HUES6 (cell line): ENCODE data around the gene PPCDC.

Experiments used
- H3K27ac ChIP-seq: 2 replicates; pipeline ENCODE4 v1.7.0; 2013; ENCODE audit warnings: low read depth, mild to moderate bottlenecking, low read length, inconsistent platforms
- H3K27me3 ChIP-seq: 2 replicates; pipeline ENCODE4 v1.6.1; 2013; ENCODE audit warnings: low read length; ENCODE audit not compliant: control insufficient read depth, insufficient read depth
- H3K36me3 ChIP-seq: 2 replicates; pipeline ENCODE4 v1.6.1; 2013; ENCODE audit warnings: low read length; ENCODE audit not compliant: control insufficient read depth, insufficient read depth
- H3K4me1 ChIP-seq: 2 replicates; pipeline ENCODE4 v1.6.1; 2013; ENCODE audit warnings: low read length; ENCODE audit not compliant: control insufficient read depth, insufficient read depth
- H3K4me3 ChIP-seq: 2 replicates; pipeline ENCODE4 v1.5.1; 2013; ENCODE audit warnings: low read depth, low read length
- H3K9ac ChIP-seq: one replicate; pipeline ENCODE4 v1.6.1; 2013; ENCODE audit warnings: mild to moderate bottlenecking, low read length
- H3K9me3 ChIP-seq: 2 replicates; pipeline ENCODE4 v1.6.1; 2013; ENCODE audit warnings: low read depth, low read length; ENCODE audit not compliant: control insufficient read depth, insufficient read depth

PPCDC gene

DNA sequence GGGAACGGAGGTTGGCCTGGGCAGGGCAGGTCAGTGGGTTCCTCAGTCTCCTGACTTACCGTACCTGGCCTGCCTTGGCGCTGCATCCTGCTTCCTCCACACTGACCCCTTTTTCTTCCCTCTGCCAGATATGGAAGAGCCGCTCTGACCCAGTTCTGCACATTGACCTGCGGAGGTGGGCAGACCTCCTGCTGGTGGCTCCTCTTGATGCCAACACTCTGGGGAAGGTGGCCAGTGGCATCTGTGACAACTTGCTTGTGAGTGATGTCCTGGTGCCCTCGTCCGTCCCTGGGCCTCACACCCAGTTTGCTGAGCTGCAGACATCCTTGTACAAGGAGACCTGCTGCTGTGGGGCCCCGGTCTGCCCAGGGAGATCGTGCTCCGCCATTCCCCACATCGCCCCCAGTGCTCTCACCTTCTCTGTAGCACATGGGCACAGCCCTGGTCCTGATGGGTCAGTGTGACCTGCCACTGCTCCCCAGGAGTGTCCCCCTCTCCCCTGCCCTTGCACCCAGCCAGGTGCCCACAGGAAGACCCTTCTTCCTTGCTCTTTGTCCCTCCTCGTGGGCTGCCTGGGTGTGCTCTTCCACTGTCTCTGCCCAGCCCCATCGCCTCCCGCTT, 21.0 kb downstream of the PPCDC start:
- H3K9ac ChIP-seq, result no peak overlapping the region

DNA sequence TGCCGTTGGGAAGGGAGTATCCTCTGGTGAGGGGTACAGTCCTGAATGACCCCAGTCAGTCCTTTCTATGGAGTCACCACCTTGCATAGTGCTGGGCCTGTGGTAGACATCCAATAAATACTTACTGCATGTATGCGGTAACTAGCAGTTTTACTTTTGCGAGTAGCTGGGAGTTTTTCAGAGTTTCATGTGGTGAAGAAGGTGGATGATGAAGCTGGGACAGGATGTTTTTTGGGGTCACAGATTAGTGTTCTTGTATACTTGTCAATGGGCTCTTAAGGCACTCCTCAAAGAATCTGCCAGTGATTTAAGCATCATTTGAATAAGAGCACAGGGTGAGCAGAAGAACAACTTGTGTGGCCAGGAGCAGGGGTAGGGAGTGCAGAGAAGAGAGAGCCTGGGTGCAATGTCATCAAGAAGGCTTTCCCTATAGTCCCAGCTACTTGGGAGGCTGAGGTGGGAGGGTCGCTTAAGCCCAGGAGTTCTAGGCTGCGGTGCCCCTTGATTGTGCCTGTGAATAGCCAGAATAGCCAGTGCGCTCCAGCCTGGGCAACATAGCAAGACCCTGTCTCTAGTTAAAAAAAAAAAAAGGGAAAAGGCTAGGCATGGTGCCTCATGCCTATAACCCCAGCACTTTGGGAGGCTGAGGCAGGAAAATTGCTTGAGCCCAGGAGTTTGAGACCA, 22.1 kb downstream of the PPCDC start:
- Histone ChIP-seq H3K36me3 (peaks cover 20% of the 10 kb centered on the region), H3K9me3 (no peaks in the 10 kb centered on the region), H3K27ac (no peak overlapping the region), H3K4me1 (peaks cover 28% of the 10 kb centered on the region), H3K4me3 (no peak overlapping the region), H3K27me3 (no peaks in the 10 kb centered on the region), H3K9ac (no peak overlapping the region)

More for the DNA sequence above, 21.0 kb downstream of the PPCDC start:
- H3K4me3 ChIP-seq, result no peak overlapping the region
- peaks cover 28% of the 10 kb centered on the region for H3K4me1 ChIP-seq
- H3K27ac ChIP-seq, result no peak overlapping the region
- H3K36me3 ChIP-seq, result peaks cover 17% of the 10 kb centered on the region
- H3K9me3 ChIP-seq, result no peaks in the 10 kb centered on the region
- H3K27me3 ChIP-seq, result no peaks in the 10 kb centered on the region

DNA sequence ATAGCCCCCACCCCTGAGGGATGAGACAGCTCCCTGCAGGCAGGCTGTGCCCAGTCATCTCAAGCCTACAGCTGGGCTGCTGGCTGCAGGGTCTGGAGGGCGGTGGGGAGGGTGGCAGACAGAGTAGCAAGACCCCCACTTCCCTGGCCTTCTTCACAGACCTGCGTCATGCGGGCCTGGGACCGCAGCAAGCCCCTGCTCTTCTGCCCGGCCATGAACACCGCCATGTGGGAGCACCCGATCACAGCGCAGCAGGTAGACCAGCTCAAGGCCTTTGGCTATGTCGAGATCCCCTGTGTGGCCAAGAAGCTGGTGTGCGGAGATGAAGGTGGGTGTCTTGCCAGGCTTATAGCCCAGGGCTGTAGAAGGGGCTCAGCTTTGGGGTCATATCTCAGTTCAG, 25.0 kb downstream of the PPCDC start:
- H3K9me3 ChIP-seq, result no peaks in the 10 kb centered on the region
- H3K27me3 ChIP-seq, result no peaks in the 10 kb centered on the region
- H3K36me3 ChIP-seq, result peaks cover 19% of the 10 kb centered on the region
- H3K4me3 ChIP-seq, result no peak overlapping the region
- H3K27ac ChIP-seq, result no peak overlapping the region
- H3K4me1 ChIP-seq, result peaks cover 20% of the 10 kb centered on the region
- H3K9ac ChIP-seq, result no peak overlapping the region

DNA sequence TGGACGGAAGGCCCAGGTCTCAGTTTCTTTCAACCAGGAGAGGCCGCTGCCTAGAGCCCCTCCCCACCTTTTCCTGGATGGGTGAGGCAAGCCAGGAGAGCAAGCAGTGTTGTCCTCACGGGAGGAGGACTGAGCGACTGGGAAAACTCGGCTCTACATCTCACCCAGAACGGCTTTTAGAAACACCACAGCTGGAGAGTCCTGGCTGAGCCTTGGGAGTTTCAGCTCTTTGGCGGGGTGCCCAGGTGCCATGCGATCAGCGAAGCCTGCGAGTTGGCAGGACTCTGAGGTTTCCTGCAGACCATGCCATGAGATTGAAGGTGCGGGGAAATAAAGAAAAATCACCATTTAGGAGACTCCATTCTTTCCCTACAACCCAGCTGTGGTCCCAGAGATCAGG, 26.0 kb downstream of the PPCDC start:
- peaks cover 17% of the 10 kb centered on the region for H3K4me1 ChIP-seq
- no peak overlapping the region for H3K9ac ChIP-seq
- H3K9me3 ChIP-seq, result no peaks in the 10 kb centered on the region
- no peak overlapping the region for H3K4me3 ChIP-seq
- H3K27me3 ChIP-seq, result no peaks in the 10 kb centered on the region
- H3K36me3 ChIP-seq, result peaks cover 11% of the 10 kb centered on the region
- no peak overlapping the region for H3K27ac ChIP-seq

DNA sequence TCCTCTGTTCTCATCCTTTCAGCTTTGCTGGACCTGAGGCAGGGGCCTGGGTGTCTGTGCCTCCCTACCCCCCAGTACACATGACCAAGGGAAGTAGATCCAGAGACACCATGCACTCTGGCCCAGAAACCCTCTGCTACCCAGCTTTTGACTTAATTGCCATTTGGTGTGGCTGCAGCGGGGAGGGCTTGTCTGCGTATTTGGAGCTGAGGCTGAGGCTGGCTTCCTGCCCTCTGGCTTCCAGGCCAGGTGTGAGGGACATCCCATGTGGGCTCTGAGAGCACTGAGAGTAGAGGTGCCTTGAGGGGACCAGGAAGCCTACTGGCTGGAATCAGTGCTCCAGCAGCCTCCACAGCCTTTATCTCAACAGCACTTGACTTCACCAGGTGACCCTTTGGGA, 26.9 kb downstream of the PPCDC start:
- no peaks in the 10 kb centered on the region for H3K27me3 ChIP-seq
- H3K27ac ChIP-seq, result no peak overlapping the region
- no peak overlapping the region for H3K9ac ChIP-seq
- H3K36me3 ChIP-seq, result peaks cover 11% of the 10 kb centered on the region; the same call in 1 of the 2 replicates
- H3K9me3 ChIP-seq, result no peaks in the 10 kb centered on the region
- H3K4me3 ChIP-seq, result no peak overlapping the region
- peaks cover 17% of the 10 kb centered on the region for H3K4me1 ChIP-seq

DNA sequence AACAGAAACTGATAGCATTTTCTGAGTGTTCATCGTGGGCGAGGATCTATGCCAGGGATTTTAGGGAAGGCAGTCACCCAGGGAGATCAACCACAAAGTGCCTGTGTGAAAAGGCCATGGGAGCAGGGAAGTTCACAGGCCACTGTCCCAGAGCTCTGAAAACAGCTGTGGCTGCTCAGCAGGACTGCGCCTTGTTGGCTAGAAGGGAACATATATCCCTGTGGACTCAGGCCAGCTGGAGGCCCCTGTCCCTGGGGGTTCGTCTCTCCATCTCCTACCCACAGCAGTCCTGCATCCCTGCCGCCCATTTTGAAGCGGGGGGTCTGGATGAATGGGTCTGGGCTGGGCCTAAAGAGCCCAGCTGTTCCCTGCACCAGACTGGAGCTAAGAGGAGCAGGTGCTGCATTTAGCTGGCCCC, 27.8 kb downstream of the PPCDC start:
- no peak overlapping the region for H3K9ac ChIP-seq
- no peak overlapping the region for H3K27ac ChIP-seq
- H3K4me1 ChIP-seq, result peaks cover 15% of the 10 kb centered on the region
- no peaks in the 10 kb centered on the region for H3K27me3 ChIP-seq
- peaks cover 11% of the 10 kb centered on the region; the same call in 1 of the 2 replicates for H3K36me3 ChIP-seq
- H3K9me3 ChIP-seq, result no peaks in the 10 kb centered on the region
- no peak overlapping the region for H3K4me3 ChIP-seq

DNA sequence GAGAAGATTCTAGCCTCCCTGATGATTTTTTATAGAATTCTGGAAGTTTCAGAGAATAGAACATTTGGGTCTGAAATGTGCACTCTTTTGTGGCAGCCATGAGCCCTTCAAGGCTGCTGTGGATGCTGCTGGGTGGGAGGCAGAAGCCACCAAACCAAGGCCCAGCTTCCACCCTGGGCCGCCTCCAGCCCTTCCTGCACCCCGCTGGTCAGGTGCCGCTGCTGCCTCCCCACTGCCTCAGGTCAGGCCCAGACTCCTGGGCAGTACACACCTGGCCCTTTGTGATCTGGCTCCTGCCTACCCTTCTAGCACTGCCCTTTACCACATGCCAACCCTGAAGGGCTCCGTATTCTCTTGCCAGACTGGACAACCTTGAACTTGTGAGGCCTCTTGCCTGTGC, 28.3 kb downstream of the PPCDC start:
- Histone ChIP-seq H3K36me3 (peaks cover 11% of the 10 kb centered on the region; the same call in 1 of the 2 replicates), H3K4me3 (no peak overlapping the region), H3K9ac (no peak overlapping the region), H3K27ac (no peak overlapping the region), H3K4me1 (peaks cover 10% of the 10 kb centered on the region), H3K9me3 (no peaks in the 10 kb centered on the region), H3K27me3 (no peaks in the 10 kb centered on the region)

DNA sequence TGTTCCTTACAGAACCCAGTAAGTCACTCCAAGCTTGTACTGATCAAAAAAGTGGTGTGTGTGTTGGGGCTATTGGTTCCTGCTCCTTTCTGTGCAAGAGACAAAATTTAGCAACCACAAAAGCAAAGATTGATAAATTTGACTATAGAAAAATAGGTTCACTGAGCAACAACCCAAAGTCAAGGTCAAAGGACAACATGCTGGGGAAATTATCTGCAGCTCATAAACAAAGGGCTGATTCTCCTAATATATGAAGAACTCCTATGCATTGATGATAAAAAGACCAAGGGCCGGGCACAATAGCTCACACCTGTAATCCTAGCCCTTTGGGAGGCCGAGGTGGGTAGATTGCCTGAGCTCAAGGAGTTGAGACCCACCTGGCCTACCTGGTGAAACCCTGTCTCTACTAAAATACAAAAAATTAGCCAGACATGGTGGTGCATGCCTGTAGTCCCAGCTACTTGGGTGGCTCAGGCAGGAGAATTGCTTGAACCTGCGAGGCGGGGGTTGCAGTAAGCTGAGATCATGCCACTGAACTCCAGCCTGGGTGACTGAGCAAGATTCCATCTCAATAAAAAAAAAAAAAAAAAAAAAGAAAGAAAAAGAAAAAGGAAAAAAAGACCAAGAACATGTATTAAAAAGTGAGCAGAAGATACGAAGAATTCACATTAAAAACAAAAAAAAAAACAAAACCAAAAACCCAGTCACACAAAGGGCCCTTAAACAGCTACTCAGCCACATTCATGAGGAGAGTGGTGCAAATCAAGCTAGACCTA, 29.8 kb downstream of the PPCDC start:
- Histone ChIP-seq H3K4me3 (no peak overlapping the region), H3K36me3 (peaks cover 11% of the 10 kb centered on the region; the same call in 1 of the 2 replicates), H3K9ac (no peak overlapping the region), H3K27me3 (no peaks in the 10 kb centered on the region), H3K4me1 (peaks cover 4% of the 10 kb centered on the region; the same call in 1 of the 2 replicates), H3K27ac (no peak overlapping the region), H3K9me3 (no peaks in the 10 kb centered on the region)

DNA sequence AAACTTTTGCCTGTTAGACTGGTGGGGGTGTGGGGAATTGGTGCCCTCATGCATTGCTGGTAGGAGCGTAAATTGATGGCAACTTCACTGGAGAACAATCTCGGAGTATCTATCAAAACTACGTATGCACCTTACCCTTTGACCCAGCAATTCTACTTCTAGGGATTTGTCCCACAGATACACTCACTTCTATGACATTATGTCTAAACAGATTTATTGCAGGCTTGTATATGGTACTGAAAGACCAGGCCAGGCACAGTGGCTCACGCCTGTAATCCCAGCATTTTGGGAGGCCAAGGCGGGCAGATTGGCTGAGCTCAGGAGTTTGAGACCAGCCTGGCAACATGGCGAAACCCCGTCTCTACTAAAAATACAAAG, 30.3 kb downstream of the PPCDC start:
- H3K36me3 ChIP-seq, result 0 out of 2 replicates have a peak, but pooled peaks cover 6% of the 10 kb centered on the region
- H3K4me3 ChIP-seq, result no peak overlapping the region
- H3K27ac ChIP-seq, result no peak overlapping the region
- H3K27me3 ChIP-seq, result no peaks in the 10 kb centered on the region
- no peaks in the 10 kb centered on the region for H3K9me3 ChIP-seq
- no peak overlapping the region for H3K9ac ChIP-seq
- peaks cover 10% of the 10 kb centered on the region; the same call in 1 of the 2 replicates for H3K4me1 ChIP-seq

DNA sequence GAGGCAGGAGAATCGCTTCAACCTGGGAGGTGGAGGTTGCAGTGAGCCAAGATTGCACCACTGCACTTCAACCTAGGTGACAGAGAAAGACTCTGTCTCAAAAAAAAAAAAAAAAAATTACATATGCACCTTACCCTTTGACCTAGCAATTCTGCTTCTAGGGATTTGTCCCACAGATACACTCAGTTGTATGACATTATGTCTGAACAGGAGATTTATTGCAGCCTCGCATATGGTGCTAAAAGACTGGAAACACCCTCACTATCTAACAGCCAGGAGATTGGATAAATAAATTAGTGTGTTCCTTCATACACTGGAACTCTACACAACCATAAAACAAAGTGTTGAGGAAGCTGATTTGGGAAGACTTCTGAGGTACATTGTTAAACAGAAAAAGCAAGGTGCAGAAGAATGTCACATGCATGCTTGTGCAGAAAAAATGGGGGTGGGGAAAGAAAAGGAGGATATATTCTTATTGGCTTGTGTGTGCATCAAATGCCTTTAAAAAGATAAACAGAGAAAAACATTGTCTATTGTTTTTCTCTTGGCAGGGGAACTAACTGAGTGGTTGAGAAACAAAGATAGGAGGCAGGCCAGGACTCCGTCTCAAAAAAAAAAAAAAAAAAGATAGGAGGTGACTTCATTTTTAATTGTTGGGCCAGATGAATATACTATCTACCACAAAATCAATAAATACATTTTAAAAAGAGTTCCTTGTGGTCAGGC, 30.9 kb downstream of the PPCDC start:
- no peaks in the 10 kb centered on the region for H3K27me3 ChIP-seq
- H3K4me1 ChIP-seq, result peaks cover 10% of the 10 kb centered on the region; the same call in 1 of the 2 replicates
- H3K9ac ChIP-seq, result no peak overlapping the region
- no peaks in the 10 kb centered on the region for H3K9me3 ChIP-seq
- no peak overlapping the region for H3K27ac ChIP-seq
- no peak overlapping the region for H3K4me3 ChIP-seq
- H3K36me3 ChIP-seq, result 0 out of 2 replicates have a peak, but pooled peaks cover 3% of the 10 kb centered on the region
